Nucleus accumbens (tissue), 56 donors: ENCODE data around the gene EDC4.
"Not testable (repeated sequence)": the region's sequence is repeated elsewhere in the genome, so short reads cannot be mapped to it uniquely, and the experiment has no call there.

Source experiments
- DNase-seq, 56 donors: peaks; one replicate each; lab custom pipeline; 2025; lab: John Stamatoyannopoulos, UW

EDC4 gene

GRCh38 chr16:67893743-67894399 lies 21.0 kb downstream of the EDC4 start:
- DNase-seq, result no peak

GRCh38 chr16:67897231-67897630 lies 24.4 kb downstream of the EDC4 start:
- DNase-seq, result peak in 4 of 56 donors; percentile 5 to 34 (median 26)

- DNase-seq, result no peak
These were observed 28.9 kb downstream of the EDC4 start for GRCh38 chr16:67901734-67902133.

GRCh38 chr16:67902831-67903230 lies 30.0 kb downstream of the EDC4 start:
- DNase-seq, result no peak

GRCh38 chr16:67907397-67908180 lies 34.7 kb downstream of the EDC4 start:
- DNase-seq, result no peak

- DNase-seq, result no peak
These were observed 36.3 kb downstream of the EDC4 start for GRCh38 chr16:67909056-67909742.

- peak in 51 of 56 donors; percentile 31 to 96 (median 79) for DNase-seq
These were observed 37.3 kb downstream of the EDC4 start for GRCh38 chr16:67910158-67910557.

GRCh38 chr16:67914758-67915495 lies 42.1 kb downstream of the EDC4 start:
- DNase-seq, result no peak

- DNase-seq, result not testable (repeated sequence)
These were observed 42.6 kb downstream of the EDC4 start for GRCh38 chr16:67915496-67915769.

GRCh38 chr16:67915831-67916723 lies 43.2 kb downstream of the EDC4 start:
- DNase-seq, result no peak

- peak in 48 of 56 donors; percentile 26 to 80 (median 56) for DNase-seq
These were observed 44.4 kb downstream of the EDC4 start for GRCh38 chr16:67917140-67917851.

- DNase-seq, result peak in 28 of 56 donors; percentile 24 to 90 (median 60)
These were observed 45.0 kb downstream of the EDC4 start for GRCh38 chr16:67917852-67918236.

GRCh38 chr16:67919622-67920221 lies 46.9 kb downstream of the EDC4 start:
- DNase-seq, result no peak

GRCh38 chr16:67922221-67922620 lies 49.4 kb downstream of the EDC4 start:
- DNase-seq, result peak in 3 of 56 donors; percentile 22 to 37 (median 34)

- no peak for DNase-seq
These were observed 49.9 kb downstream of the EDC4 start for GRCh38 chr16:67922740-67923139.

- peak in 30 of 56 donors; percentile 12 to 80 (median 36) for DNase-seq
These were observed 50.7 kb downstream of the EDC4 start for GRCh38 chr16:67923414-67924116.

GRCh38 chr16:67924140-67924906 lies 51.5 kb downstream of the EDC4 start:
- DNase-seq, result no peak
